ENCODE results near the gene EIF4H. TPM values are rescaled to one million over a fixed set of nuclear protein-coding genes. Genes with fewer than 3 reads are reported as not detected.

Gene EIF4H
- total and polyA plus RNA-seq, 2 of the 8 experiments (the other 6 are each of a cell fraction or from before 2014, with no cell fraction given) = 323 to 382 TPM

GRCh38 chr7:74193913-74194312 lies 19.8 kb downstream of the EIF4H start:
- ChIA-PET POLR2A (ENCODE audit: partially characterized antibody) (interaction anchor here (0.8 to 5.6 kb wide), 4 partner anchors 9 to 38 kb away, joined by 3 to 65 read pairs (median 4); partner anchors contain the start of gene EIF4H), CTCF (ENCODE audit: partially characterized antibody) (interaction anchor here (0.5 to 4.4 kb wide), 11 partner anchors 9 to 212 kb away, joined by 3 to 24 read pairs (median 4); no protein-coding TSS in a partner anchor)
- Histone ChIP-seq H4K5ac (ENCODE audit: insufficient read length, low read depth, low read length) (no peak overlapping the region), H2BK15ac (ENCODE audit: low read length) (no peak overlapping the region), H3K4me3 (ENCODE audit: extremely low read depth in 1 of 4, insufficient read depth in 2 of 4, low read depth in 3 of 4, low read length in 4 of 4) (no peak overlapping the region), H3K9ac (replicated peaks in 1 of 4; ENCODE audit: extremely low read depth in 1 of 4, low read depth in 3 of 4, low read length in 3 of 4) (no peak overlapping the region), H3K27ac (ENCODE audit: low read depth, low read length) (no peak overlapping the region), H3K4me1 (replicated peaks in 1 of 4; ENCODE audit: control insufficient read depth in 3 of 4, insufficient read depth in 4 of 4, low read length in 3 of 4) (no peaks in the 10 kb centered on the region), H3K18ac (ENCODE audit: extremely low read depth, low read length) (no peak overlapping the region), H4K20me1 (replicated peaks in 1 of 2; ENCODE audit: control insufficient read depth in 1 of 2, insufficient read depth in 2 of 2, low read length in 2 of 2) (peaks cover 4 to 15% of the 10 kb centered on the region in 2 experiments), H3K14ac (ENCODE audit: insufficient read length) (no peak overlapping the region), H3K79me2 (ENCODE audit: control insufficient read depth in 1 of 2, insufficient read depth in 2 of 2, low read length in 2 of 2) (peaks cover 0 to 15% of the 10 kb centered on the region in 2 experiments; a peak in 3 of 4 replicates), H3K23ac (ENCODE audit: insufficient read length) (no peak overlapping the region), H3K4me2 (ENCODE audit: insufficient read depth in 1 of 2, low read depth in 2 of 2, low read length in 2 of 2) (no peak overlapping the region), H2AFZ (ENCODE audit: low read length) (no peak overlapping the region), H2BK20ac (ENCODE audit: low read length) (no peak overlapping the region), H3K36me3 (ENCODE audit: control insufficient read depth in 2 of 4, insufficient read depth in 4 of 4, low read length in 3 of 4) (peaks cover 48 to 71% (median 63%) of the 10 kb centered on the region in 4 experiments), H4K8ac (ENCODE audit: extremely low read depth, insufficient read depth, low read length) (no peak overlapping the region), H2BK5ac (ENCODE audit: low read depth, low read length) (no peak overlapping the region), H3K27me3 (replicated peaks in 1 of 4; ENCODE audit: control insufficient read depth in 3 of 4, extremely low read depth in 1 of 4, insufficient read depth in 3 of 4, low read length in 3 of 4) (no peaks in the 10 kb centered on the region), H3K79me1 (ENCODE audit: low read depth, low read length) (peaks cover 8% of the 10 kb centered on the region; the same call in 1 of the 2 replicates), H3K4ac (replicated peaks; ENCODE audit: insufficient read length, low read depth, low read length) (no peak overlapping the region), H2BK120ac (replicated peaks; ENCODE audit: low read depth, low read length) (no peak overlapping the region), H2BK12ac (ENCODE audit: low read depth, low read length) (no peak overlapping the region), H3K23me2 (ENCODE audit: low read depth, low read length) (no peaks in the 10 kb centered on the region), H3K56ac (replicated peaks; ENCODE audit: insufficient read length, low read depth, low read length) (no peak overlapping the region), H4K91ac (replicated peaks; ENCODE audit: insufficient read length, low read length) (no peak overlapping the region), H2AK5ac (ENCODE audit: low read depth, low read length) (no peak overlapping the region), H3K9me3 (ENCODE audit: insufficient read depth in 2 of 2, low read depth in 1 of 2, low read length in 1 of 2) (no peaks in the 10 kb centered on the region)
- TF ChIP-seq TEAD4 (IDR thresholded peaks at IDR 0.05; ENCODE audit: low read depth, low read length) = no peak
- no peak for TF ChIP-seq TBP (IDR thresholded peaks at IDR 0.05; ENCODE audit: low read depth, low read length)
- no peak for TF ChIP-seq RFX5 (IDR thresholded peaks at IDR 0.05; ENCODE audit: borderline replicate concordance, low read depth, low read length)
- no peak for TF ChIP-seq RNF2 (IDR thresholded peaks at IDR 0.05; ENCODE audit: borderline replicate concordance, low read depth, low read length, missing control alignments, poor library complexity, severe bottlenecking)
- no peak for TF ChIP-seq EP300 (IDR thresholded peaks at IDR 0.05; ENCODE audit: borderline replicate concordance in 1 of 2, low read depth in 2 of 2, low read length in 2 of 2)
- no peak for TF ChIP-seq SP1 (IDR thresholded peaks at IDR 0.05; ENCODE audit: low read depth, low read length)
- FAIRE-seq = no peak
- 93% methylated on average over 7 of the region's 7 CpGs; no CpG with 5 or more reads in 1 of the 2 experiments for WGBS, 2 experiments (ENCODE audit: extremely low coverage in 1 of 2, insufficient coverage in 1 of 2, insufficient read length in 1 of 2, insufficient replicate concordance in 2 of 2, low coverage in 1 of 2, low lambda C conversion rate in 2 of 2, missing lambda C conversion rate in 1 of 2)
- DNase-seq (ENCODE audit: low read depth in 1 of 2, low spot score in 2 of 2) = no peak

All from H1 (cell line).